ENCODE data around the gene GRIN3B.

GRIN3B gene

DNA sequence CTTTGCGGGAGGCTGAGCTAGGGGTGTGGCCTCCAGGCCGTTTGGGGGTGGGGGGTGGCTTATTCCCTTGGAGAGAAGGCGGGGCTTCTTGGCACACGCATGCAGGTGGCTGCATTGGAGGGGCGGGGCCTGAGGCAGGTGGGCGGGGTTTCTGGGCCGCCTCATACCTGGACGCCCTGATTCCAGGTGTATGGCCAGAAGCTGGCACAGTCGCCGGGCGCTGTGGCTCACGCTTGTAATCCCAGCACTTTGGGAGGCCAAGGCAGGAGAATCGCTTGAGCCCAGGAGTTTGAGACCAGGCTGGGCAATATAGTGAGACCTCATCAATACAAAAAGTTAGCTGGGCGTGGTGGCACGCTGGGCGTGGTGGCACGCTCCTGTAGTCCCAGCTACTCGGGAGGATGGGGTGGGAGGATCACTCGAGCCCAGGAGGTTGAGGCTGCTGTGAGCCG lies 47.5 kb downstream of the GRIN3B start:
- no peak for TF ChIP-seq FOXP2 (optimal IDR thresholded peaks at IDR 0.05; ENCODE audit: borderline replicate concordance, extremely low read depth, extremely low read length, insufficient read depth)

DNA sequence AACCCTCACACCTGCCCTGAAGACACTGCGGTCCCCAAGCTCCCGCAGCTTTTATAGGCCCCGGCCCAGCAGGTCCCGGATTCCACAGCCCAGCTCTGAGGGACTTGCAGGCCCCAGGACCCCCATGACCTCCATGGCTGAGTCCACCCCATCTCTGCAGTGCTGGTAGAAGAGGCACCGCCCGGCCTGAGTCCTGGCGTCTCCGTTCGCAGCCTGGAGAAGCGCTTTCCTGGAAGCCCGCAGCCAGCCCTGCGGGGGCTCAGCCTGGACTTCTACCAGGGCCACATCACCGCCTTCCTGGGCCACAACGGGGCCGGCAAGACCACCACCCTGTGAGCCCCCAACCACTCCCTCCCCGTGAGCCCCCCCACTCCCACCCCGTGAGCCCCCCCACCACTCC lies 48.9 kb downstream of the GRIN3B start:
- no peak for TF ChIP-seq POLR2AphosphoS5 (IDR thresholded peaks at IDR 0.05; ENCODE audit: low read depth, low read length)
- TF ChIP-seq SIN3A (IDR thresholded peaks at IDR 0.05; ENCODE audit: borderline replicate concordance, insufficient read depth, low read length): no peak
- TF ChIP-seq FOXP2 (optimal IDR thresholded peaks at IDR 0.05; ENCODE audit: borderline replicate concordance, extremely low read depth, extremely low read length, insufficient read depth): no peak
- TF ChIP-seq, protein P1, sequence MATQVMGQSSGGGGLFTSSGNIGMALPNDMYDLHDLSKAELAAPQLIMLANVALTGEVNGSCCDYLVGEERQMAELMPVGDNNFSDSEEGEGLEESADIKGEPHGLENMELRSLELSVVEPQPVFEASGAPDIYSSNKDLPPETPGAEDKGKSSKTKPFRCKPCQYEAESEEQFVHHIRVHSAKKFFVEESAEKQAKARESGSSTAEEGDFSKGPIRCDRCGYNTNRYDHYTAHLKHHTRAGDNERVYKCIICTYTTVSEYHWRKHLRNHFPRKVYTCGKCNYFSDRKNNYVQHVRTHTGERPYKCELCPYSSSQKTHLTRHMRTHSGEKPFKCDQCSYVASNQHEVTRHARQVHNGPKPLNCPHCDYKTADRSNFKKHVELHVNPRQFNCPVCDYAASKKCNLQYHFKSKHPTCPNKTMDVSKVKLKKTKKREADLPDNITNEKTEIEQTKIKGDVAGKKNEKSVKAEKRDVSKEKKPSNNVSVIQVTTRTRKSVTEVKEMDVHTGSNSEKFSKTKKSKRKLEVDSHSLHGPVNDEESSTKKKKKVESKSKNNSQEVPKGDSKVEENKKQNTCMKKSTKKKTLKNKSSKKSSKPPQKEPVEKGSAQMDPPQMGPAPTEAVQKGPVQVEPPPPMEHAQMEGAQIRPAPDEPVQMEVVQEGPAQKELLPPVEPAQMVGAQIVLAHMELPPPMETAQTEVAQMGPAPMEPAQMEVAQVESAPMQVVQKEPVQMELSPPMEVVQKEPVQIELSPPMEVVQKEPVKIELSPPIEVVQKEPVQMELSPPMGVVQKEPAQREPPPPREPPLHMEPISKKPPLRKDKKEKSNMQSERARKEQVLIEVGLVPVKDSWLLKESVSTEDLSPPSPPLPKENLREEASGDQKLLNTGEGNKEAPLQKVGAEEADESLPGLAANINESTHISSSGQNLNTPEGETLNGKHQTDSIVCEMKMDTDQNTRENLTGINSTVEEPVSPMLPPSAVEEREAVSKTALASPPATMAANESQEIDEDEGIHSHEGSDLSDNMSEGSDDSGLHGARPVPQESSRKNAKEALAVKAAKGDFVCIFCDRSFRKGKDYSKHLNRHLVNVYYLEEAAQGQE (IDR thresholded peaks at IDR 0.05; ENCODE audit: insufficient read depth in 1 of 2, low read depth in 2 of 2, low read length in 2 of 2): no peak
- no peak for TF ChIP-seq TAF1 (IDR thresholded peaks at IDR 0.05; ENCODE audit: borderline replicate concordance, insufficient read depth, low read length)

DNA sequence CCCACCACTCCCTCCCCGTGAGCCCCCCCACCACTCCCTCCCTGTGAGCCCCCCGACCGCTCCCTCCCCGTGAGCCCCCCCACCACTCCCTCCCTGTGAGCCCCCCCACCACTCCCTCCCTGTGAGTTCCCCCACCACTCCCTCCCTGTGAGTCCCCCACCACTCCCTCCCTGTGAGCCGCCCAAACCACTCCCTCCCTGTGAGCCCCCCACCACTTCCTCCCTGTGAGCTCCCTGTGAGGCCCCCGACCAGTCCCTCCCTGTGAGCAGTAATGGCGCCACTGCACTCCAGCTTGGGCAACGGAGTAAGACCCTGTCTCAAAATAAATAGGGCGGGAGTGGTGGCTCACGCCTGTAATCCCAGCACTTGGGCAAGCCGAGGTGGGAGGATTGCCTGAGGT lies 49.6 kb downstream of the GRIN3B start:
- no peak for TF ChIP-seq POLR2AphosphoS5 (IDR thresholded peaks at IDR 0.05; ENCODE audit: low read depth, low read length)
- TF ChIP-seq FOXP2 (optimal IDR thresholded peaks at IDR 0.05; ENCODE audit: borderline replicate concordance, extremely low read depth, extremely low read length, insufficient read depth): no peak
- no peak for TF ChIP-seq TAF1 (IDR thresholded peaks at IDR 0.05; ENCODE audit: borderline replicate concordance, insufficient read depth, low read length)
- no peak for TF ChIP-seq SIN3A (IDR thresholded peaks at IDR 0.05; ENCODE audit: borderline replicate concordance, insufficient read depth, low read length)
- TF ChIP-seq, protein P1 (IDR thresholded peaks at IDR 0.05; ENCODE audit: insufficient read depth in 1 of 2, low read depth in 2 of 2, low read length in 2 of 2): no peak

DNA sequence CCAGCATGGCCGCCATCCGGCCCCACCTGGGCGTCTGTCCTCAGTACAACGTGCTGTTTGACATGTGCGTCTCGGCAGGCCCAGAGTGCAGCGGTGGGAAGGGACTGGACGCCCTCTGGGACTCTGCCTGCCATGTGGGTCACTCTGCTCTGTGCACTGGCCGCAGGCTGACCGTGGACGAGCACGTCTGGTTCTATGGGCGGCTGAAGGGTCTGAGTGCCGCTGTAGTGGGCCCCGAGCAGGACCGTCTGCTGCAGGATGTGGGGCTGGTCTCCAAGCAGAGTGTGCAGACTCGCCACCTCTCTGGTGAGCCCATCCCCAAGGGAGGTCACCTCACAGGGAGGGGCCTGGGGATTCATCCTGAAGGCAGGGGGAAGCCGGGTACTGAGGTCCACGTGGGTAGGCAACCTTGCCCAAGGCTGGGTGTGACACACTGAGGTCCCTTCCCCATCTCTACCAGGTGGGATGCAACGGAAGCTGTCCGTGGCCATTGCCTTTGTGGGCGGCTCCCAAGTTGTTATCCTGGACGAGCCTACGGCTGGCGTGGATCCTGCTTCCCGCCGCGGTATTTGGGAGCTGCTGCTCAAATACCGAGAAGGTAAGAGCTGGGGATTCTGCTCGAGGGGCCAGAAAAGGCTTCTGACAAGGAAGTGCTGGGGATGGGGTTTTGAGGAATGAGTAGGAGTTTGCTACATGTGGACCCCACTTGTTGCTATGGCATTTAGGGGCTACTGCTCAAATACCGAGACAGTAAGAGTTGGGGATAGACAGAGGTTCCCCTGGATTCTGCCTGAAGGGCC lies 51.0 kb downstream of the GRIN3B start:
- no peak for TF ChIP-seq TAF1 (IDR thresholded peaks at IDR 0.05; ENCODE audit: borderline replicate concordance, insufficient read depth, low read length)
- TF ChIP-seq SIN3A (IDR thresholded peaks at IDR 0.05; ENCODE audit: borderline replicate concordance, insufficient read depth, low read length): no peak
- TF ChIP-seq, protein P1 (IDR thresholded peaks at IDR 0.05; ENCODE audit: insufficient read depth in 1 of 2, low read depth in 2 of 2, low read length in 2 of 2): no peak
- TF ChIP-seq POLR2AphosphoS5 (IDR thresholded peaks at IDR 0.05; ENCODE audit: low read depth, low read length): no peak
- TF ChIP-seq FOXP2 (optimal IDR thresholded peaks at IDR 0.05; ENCODE audit: borderline replicate concordance, extremely low read depth, extremely low read length, insufficient read depth): no peak

DNA sequence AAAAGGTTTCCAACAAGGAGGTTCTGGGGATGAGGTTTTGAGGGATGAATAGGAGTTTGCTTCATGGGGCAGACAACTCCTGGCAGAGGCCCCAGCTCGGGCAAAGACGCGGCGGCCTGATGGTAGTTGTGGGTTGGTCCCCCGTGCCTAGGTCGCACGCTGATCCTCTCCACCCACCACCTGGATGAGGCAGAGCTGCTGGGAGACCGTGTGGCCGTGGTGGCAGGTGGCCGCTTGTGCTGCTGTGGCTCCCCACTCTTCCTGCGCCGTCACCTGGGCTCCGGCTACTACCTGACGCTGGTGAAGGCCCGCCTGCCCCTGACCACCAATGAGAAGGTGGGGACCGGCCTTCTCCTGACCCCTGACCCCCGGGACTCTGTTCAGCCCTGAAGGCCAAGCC lies 51.6 kb downstream of the GRIN3B start:
- no peak for TF ChIP-seq POLR2AphosphoS5 (IDR thresholded peaks at IDR 0.05; ENCODE audit: low read depth, low read length)
- TF ChIP-seq FOXP2 (optimal IDR thresholded peaks at IDR 0.05; ENCODE audit: borderline replicate concordance, extremely low read depth, extremely low read length, insufficient read depth): no peak
- TF ChIP-seq, protein P1 (IDR thresholded peaks at IDR 0.05; ENCODE audit: insufficient read depth in 1 of 2, low read depth in 2 of 2, low read length in 2 of 2): no peak
- no peak for TF ChIP-seq SIN3A (IDR thresholded peaks at IDR 0.05; ENCODE audit: borderline replicate concordance, insufficient read depth, low read length)
- no peak for TF ChIP-seq TAF1 (IDR thresholded peaks at IDR 0.05; ENCODE audit: borderline replicate concordance, insufficient read depth, low read length)
